Measurements from ENCODE around the gene TPO. TPM values are rescaled to one million over a fixed set of nuclear protein-coding genes. Genes with fewer than 3 reads are reported as not detected.

The TPO gene
- total RNA-seq, 4 donors from 2014 or later: 4,215 to 7,965 (median 5,966) TPM

GRCh38 chr2:1559589-1560175, 146.4 kb downstream of the TPO start:
- H3K4me1 ChIP-seq: no peaks in the 10 kb centered on the region
- H3K36me3 ChIP-seq: peaks cover 0 to 1% of the 10 kb centered on the region in 2 donors
- DNase-seq: no peak
- H3K4me3 ChIP-seq (replicated peaks in 1 of 3): no peak overlapping the region
- H3K27ac ChIP-seq: no peak overlapping the region
- H3K27me3 ChIP-seq: no peaks in the 10 kb centered on the region
- WGBS, 2 donors: 89% methylated on average over 9 to 14 of the region's 15 CpGs
- no peaks in the 10 kb centered on the region for H3K9me3 ChIP-seq
- TF ChIP-seq, protein P1, sequence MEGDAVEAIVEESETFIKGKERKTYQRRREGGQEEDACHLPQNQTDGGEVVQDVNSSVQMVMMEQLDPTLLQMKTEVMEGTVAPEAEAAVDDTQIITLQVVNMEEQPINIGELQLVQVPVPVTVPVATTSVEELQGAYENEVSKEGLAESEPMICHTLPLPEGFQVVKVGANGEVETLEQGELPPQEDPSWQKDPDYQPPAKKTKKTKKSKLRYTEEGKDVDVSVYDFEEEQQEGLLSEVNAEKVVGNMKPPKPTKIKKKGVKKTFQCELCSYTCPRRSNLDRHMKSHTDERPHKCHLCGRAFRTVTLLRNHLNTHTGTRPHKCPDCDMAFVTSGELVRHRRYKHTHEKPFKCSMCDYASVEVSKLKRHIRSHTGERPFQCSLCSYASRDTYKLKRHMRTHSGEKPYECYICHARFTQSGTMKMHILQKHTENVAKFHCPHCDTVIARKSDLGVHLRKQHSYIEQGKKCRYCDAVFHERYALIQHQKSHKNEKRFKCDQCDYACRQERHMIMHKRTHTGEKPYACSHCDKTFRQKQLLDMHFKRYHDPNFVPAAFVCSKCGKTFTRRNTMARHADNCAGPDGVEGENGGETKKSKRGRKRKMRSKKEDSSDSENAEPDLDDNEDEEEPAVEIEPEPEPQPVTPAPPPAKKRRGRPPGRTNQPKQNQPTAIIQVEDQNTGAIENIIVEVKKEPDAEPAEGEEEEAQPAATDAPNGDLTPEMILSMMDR (IDR thresholded peaks at IDR 0.05): no peak
- no peak for TF ChIP-seq POLR2A (IDR thresholded peaks at IDR 0.05)
- intact Hi-C loops (cut with DNase I): no loop called here

DNA sequence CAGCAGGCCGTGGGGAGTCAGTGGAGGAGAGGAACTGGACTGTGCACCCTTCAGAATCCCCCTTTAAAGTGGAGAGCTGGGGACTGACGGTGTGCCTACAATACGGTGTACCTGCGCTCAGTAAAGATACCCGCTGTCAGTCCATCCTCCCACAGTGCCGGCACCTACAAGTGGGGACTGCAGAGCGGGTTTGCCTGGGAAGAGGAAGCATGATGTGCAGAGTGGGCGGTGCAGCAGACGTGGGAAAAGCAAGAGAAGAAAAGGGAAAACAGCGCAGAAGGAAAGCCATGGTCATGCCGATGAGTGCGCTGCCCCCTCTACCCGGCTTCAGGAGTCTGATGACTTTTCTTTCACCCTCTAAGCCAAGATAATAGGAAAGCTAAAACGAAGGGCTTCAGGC, 148.0 kb downstream of the TPO start:
- Histone ChIP-seq H3K4me3 (replicated peaks in 1 of 3) (no peak overlapping the region), H3K9me3 (no peaks in the 10 kb centered on the region), H3K27ac (no peak overlapping the region), H3K4me1 (no peaks in the 10 kb centered on the region), H3K27me3 (no peaks in the 10 kb centered on the region), H3K36me3 (no peaks in the 10 kb centered on the region)
- DNase-seq: no peak
- intact Hi-C loops (cut with DNase I): no loop called here
- 83 to 84% methylated on average over 14 of the region's 14 CpGs for WGBS, 2 donors
- TF ChIP-seq POLR2A (IDR thresholded peaks at IDR 0.05): no peak
- TF ChIP-seq, protein P1 (IDR thresholded peaks at IDR 0.05): no peak

DNA sequence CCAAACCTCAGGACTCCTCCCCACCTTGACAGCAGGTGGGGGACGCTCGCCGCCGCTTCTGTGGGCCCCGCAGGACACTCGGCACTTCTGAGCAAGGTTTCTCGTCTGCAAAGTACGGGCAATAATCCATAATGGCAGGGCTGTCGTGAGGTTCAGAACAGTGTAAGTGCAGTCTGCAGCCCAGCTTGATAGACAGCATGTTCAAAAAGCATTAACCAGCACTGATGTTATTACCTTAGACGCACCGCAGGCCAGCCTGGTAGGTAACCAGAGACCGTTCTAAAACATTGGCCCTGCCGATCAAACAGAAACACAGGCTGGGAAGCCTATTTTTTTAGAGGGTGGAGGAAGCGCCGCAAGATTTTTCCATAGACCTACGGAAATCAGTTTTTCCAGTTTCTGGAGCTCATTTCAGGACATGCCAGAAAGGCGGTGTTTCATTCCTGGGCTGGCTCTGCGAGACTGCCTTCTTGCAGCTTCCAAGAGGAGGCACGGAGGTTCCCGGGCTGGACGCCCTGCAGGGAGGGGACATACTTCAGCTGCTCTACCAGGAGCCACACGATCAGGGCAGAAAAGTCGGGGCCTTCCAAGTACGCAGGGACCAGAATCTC, 148.7 kb downstream of the TPO start:
- intact Hi-C loops (cut with DNase I): no loop called here
- Histone ChIP-seq H3K27ac (no peak overlapping the region), H3K4me1 (no peaks in the 10 kb centered on the region), H3K36me3 (no peaks in the 10 kb centered on the region), H3K9me3 (no peaks in the 10 kb centered on the region), H3K27me3 (no peaks in the 10 kb centered on the region), H3K4me3 (replicated peaks in 1 of 3) (no peak overlapping the region)
- TF ChIP-seq, protein P1 (IDR thresholded peaks at IDR 0.05): no peak
- no peak for TF ChIP-seq POLR2A (IDR thresholded peaks at IDR 0.05)
- 53 to 77% methylated on average over 19 to 21 of the region's 24 CpGs for WGBS, 2 donors
- no peak for DNase-seq

DNA sequence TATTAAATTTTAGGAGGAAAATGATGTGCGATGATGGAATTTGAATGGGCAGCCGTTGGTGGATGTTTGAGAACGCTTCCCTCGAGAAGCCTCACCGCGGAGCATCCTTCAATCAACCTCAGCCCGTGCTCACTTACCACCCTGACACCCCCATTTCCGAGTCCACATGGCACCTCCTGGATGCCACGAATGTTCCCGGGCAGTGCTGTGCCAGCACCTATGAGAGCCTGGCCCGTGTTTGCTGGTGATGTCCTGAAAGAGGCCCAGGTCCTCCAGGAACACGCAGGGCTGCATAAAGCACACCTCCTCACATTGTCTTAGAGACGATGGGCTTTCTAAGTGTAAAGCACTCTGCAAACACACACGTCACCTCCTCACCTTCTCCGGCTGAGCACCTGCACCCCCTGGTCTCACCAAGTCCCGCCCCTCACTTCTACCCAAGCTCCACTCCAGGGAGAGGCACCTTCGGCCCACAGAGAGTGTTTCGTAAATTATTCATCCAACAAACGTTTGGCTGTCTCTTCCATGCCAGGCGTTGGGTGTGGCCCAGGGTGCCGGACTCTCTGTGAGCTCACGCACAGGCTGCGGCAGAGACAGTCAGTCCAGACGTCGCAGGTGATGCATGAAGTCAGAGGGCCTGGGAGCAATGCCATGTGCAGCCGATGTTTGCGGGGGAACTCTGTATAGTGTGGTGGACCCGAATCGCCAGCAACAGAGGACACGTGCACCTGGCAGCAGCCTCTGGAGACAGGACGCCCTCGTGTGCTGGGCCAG, 150.0 kb downstream of the TPO start:
- WGBS, 2 donors: 88 to 89% methylated on average over 30 to 32 of the region's 32 CpGs
- intact Hi-C loops (cut with DNase I): no loop called here
- no peaks in the 10 kb centered on the region for H3K27me3 ChIP-seq

More for the DNA sequence above, 150.0 kb downstream of the TPO start:
- Histone ChIP-seq H3K36me3 (no peaks in the 10 kb centered on the region), H3K4me3 (replicated peaks in 1 of 3) (no peak overlapping the region), H3K9me3 (no peaks in the 10 kb centered on the region), H3K27ac (no peak overlapping the region), H3K4me1 (no peaks in the 10 kb centered on the region)
- TF ChIP-seq POLR2A (IDR thresholded peaks at IDR 0.05): no peak
- TF ChIP-seq, protein P1 (IDR thresholded peaks at IDR 0.05): no peak
- DNase-seq: no peak

Measured in thyroid gland (tissue), 4 donors.